ENCODE measurements around the gene TEX11. TPM values are rescaled to one million over a fixed set of nuclear protein-coding genes. Genes with fewer than 3 reads are reported as not detected.

TEX11 gene
- not detected for total RNA-seq

DNA sequence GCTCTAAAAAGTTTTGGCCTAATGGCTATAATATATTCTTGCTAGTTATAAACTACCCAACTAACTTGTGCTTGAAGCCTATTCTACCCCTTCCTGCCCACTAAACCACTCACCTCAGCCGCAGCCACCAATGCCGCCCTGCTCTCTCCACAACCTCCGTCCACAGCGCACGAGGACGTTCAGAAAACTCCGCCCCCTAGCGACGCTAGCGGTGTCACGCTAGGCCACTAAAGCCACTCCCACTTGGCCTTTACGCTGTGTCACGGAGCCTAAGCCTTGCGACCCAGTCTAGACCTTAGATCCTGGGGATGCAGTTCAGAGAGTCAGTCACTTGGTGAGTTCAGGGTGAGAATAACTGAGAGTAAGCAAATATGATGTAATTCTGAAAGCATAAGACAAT is at the start of gene TEX11:
Gene TEX11, minus strand, starts transcription at position 171 of the 400 bp plus-strand sequence. CDS start 922 bp downstream, outside the sequence.
- Histone ChIP-seq H3K36me3 (no peaks in the 10 kb centered on the region), H3K27ac (replicated peaks in 1 of 4) (no peak within 1 kb of the TSS), H3K4me1 (no peaks in the 10 kb centered on the region), H3K4me3 (no peak within 1 kb of the TSS), H3K27me3 (no peaks in the 10 kb centered on the region), H3K9me3 (no peaks in the 10 kb centered on the region)
- no peak for DNase-seq (ENCODE audit: extremely low spot score)
- TF ChIP-seq POLR2AphosphoS5 (IDR thresholded peaks at IDR 0.05) (no peak), CTCF (IDR thresholded peaks at IDR 0.05) (no peak), EP300 (IDR thresholded peaks at IDR 0.05) (no peak), POLR2A (IDR thresholded peaks at IDR 0.05; ENCODE audit: low read depth) (no peak)
- intact Hi-C loops (cut with DNase I) = no loop called here
- WGBS = 73% methylated on average over 14 of the region's 14 CpGs

- DNase-seq (ENCODE audit: extremely low spot score) = no peak
- Histone ChIP-seq H3K27me3 (no peaks in the 10 kb centered on the region), H3K9me3 (peaks cover 0 to 4% (median 0%) of the 10 kb centered on the region in 4 donors), H3K4me1 (no peaks in the 10 kb centered on the region), H3K27ac (replicated peaks in 1 of 4) (no peak overlapping the region), H3K4me3 (no peak overlapping the region), H3K36me3 (no peaks in the 10 kb centered on the region)
- intact Hi-C loops (cut with DNase I) = no loop called here
- TF ChIP-seq POLR2AphosphoS5 (IDR thresholded peaks at IDR 0.05) (no peak), EP300 (IDR thresholded peaks at IDR 0.05) (no peak), CTCF (IDR thresholded peaks at IDR 0.05) (no peak), POLR2A (IDR thresholded peaks at IDR 0.05; ENCODE audit: low read depth) (no peak)
- WGBS = 88% methylated on average over 3 of the region's 3 CpGs
Observed at GRCh38 chrX:70954871-70955270, 46.4 kb upstream of the TEX11 start.

- DNase-seq (ENCODE audit: extremely low spot score) = no peak
- Histone ChIP-seq H3K27me3 (peaks cover 0 to 5% (median 0%) of the 10 kb centered on the region in 4 donors), H3K27ac (replicated peaks in 1 of 4) (no peak overlapping the region), H3K36me3 (no peaks in the 10 kb centered on the region), H3K4me1 (no peaks in the 10 kb centered on the region), H3K9me3 (no peaks in the 10 kb centered on the region), H3K4me3 (no peak overlapping the region)
- WGBS = 78% methylated on average over 6 of the region's 6 CpGs
- intact Hi-C loops (cut with DNase I) = no loop called here
- TF ChIP-seq POLR2A (IDR thresholded peaks at IDR 0.05; ENCODE audit: low read depth) (no peak), EP300 (IDR thresholded peaks at IDR 0.05) (no peak), POLR2AphosphoS5 (IDR thresholded peaks at IDR 0.05) (no peak), CTCF (IDR thresholded peaks at IDR 0.05) (no peak)
Observed at GRCh38 chrX:70924294-70924911, 15.9 kb upstream of the TEX11 start.

DNA sequence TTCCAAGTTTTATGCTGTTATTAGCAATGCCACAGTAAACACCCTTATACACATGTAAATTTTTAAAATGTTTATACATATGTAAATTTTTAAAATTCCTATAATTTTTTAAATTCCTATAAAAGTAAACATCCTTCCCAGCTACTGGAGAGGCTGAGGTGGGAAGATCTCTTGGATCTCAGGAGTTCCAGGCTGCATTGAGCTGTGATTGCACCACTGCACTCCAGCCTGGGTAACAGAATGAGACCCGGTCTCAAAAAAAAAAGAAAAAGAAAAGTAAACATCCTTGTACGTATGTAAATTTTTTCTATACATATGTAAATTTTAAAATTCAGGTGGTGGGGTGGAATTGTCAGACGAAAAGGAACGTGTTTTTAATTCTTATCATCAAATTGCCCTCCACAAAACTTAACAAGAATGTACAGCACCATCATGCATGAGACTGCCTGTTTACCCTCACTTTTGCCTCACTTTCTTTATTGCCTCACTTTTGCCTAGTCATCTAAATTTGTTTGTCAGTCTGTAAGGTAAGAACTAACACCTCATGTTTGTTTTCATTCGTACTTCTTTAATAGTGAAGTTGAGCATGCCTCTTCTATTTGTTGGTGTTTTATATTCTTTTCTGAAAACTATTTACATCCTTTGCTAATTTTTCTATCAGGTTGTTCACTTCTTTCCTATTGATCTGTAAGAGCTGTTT is 14.4 kb upstream of the TEX11 start:
- Histone ChIP-seq H3K9me3 (no peaks in the 10 kb centered on the region), H3K4me3 (no peak overlapping the region), H3K4me1 (no peaks in the 10 kb centered on the region), H3K27me3 (no peaks in the 10 kb centered on the region), H3K27ac (replicated peaks in 1 of 4) (no peak overlapping the region), H3K36me3 (no peaks in the 10 kb centered on the region)
- no peak for TF ChIP-seq POLR2AphosphoS5 (IDR thresholded peaks at IDR 0.05)
- TF ChIP-seq POLR2A (IDR thresholded peaks at IDR 0.05; ENCODE audit: low read depth) = no peak
- TF ChIP-seq EP300 (IDR thresholded peaks at IDR 0.05) = no peak
- TF ChIP-seq CTCF (IDR thresholded peaks at IDR 0.05) = no peak
- no peak for DNase-seq (ENCODE audit: extremely low spot score)
- intact Hi-C loops (cut with DNase I) = no loop called here
- WGBS = 23% methylated on average over 5 of the region's 5 CpGs

Data from esophagus muscularis mucosa (tissue), 4 donors.